H1 (cell line): ENCODE measurements around the gene CDS2. TPM values are rescaled to one million over a fixed set of nuclear protein-coding genes. Genes with fewer than 3 reads are reported as not detected.

Experiments
- CTCF ChIA-PET: fragments of 300-600 bp; sonication (Branson Sonifier 250); formaldehyde crosslinking; loops from one replicate; lab custom pipeline; 2021; ENCODE audit not compliant: partially characterized antibody; lab: Charles Lee
- POLR2A ChIA-PET: fragments of 300-600 bp; sonication (Branson Sonifier 250); formaldehyde crosslinking; loops from one replicate; lab custom pipeline; 2021; ENCODE audit warnings: inconsistent platforms; ENCODE audit not compliant: partially characterized antibody; lab: Charles Lee
- DNase-seq, 2 experiments: peaks; one replicate each; pipeline versions ENCODE4 v3.0.0 to v3.0.0-alpha.2; 2010 to 2022; ENCODE audit warnings: low spot score in 2 of 2, low read depth in 1 of 2, mixed read lengths in 1 of 2
- FAIRE-seq: peaks from 2 replicates; lab custom pipeline; 2011; peaks lifted over from hg19 to GRCh38; lab: Jason Lieb, UNC
- H2AFZ ChIP-seq: 2 replicates; pipeline ENCODE4 v1.8.1; 2012; ENCODE audit warnings: low read length, inconsistent platforms
- H2AK5ac ChIP-seq: 2 replicates; pipeline ENCODE4 v1.6.1; 2013; ENCODE audit warnings: low read depth, low read length
- H2BK120ac ChIP-seq: replicated peaks from 2 replicates; pipeline ENCODE3; 2013; ENCODE audit warnings: low read depth, low read length, inconsistent platforms
- H2BK12ac ChIP-seq: 2 replicates; pipeline ENCODE4 v1.6.1; 2013; ENCODE audit warnings: low read depth, low read length
- H2BK15ac ChIP-seq: 2 replicates; pipeline ENCODE4 v1.6.1; 2013; ENCODE audit warnings: low read length
- H2BK20ac ChIP-seq: 2 replicates; pipeline ENCODE4 v1.6.1; 2013; ENCODE audit warnings: low read length
- H2BK5ac ChIP-seq: 2 replicates; pipeline ENCODE4 v1.6.1; 2013; ENCODE audit warnings: low read depth, low read length
- H3K14ac ChIP-seq: 2 replicates; pipeline ENCODE4 v1.6.1; 2013; ENCODE audit warnings: inconsistent platforms; ENCODE audit not compliant: insufficient read length
- H3K18ac ChIP-seq: 2 replicates; pipeline ENCODE4 v1.6.1; 2013; ENCODE audit warnings: low read length; ENCODE audit errors: extremely low read depth
- H3K23ac ChIP-seq: 2 replicates; pipeline ENCODE4 v1.6.1; 2013; ENCODE audit warnings: inconsistent platforms; ENCODE audit not compliant: insufficient read length
- H3K23me2 ChIP-seq: 2 replicates; pipeline ENCODE4 v1.6.1; 2013; ENCODE audit warnings: low read depth, low read length
- H3K27ac ChIP-seq: 2 replicates; pipeline ENCODE4 v1.6.1; 2011; ENCODE audit warnings: low read depth, low read length, inconsistent platforms
- H3K27me3 ChIP-seq, 4 experiments: replicated peaks in 1 of 4; 1 replicate in 1 of 4; 2 replicates in 3 of 4; pipeline versions ENCODE4 v1.6.1 to v1.8.1; 2011 to 2013; ENCODE audit warnings: low read length in 3 of 4, mild to moderate bottlenecking in 3 of 4, inconsistent platforms in 2 of 4, mixed read lengths in 2 of 4, moderate library complexity in 1 of 4; ENCODE audit not compliant: control insufficient read depth in 3 of 4, insufficient read depth in 3 of 4; ENCODE audit errors: extremely low read depth in 1 of 4
- H3K36me3 ChIP-seq, 4 experiments: 2 replicates each; pipeline versions ENCODE4 v1.6.1 to v1.8.1; 2011 to 2013; ENCODE audit warnings: mild to moderate bottlenecking in 4 of 4, low read length in 3 of 4, moderate library complexity in 2 of 4, control low read depth in 1 of 4, inconsistent platforms in 1 of 4; ENCODE audit not compliant: insufficient read depth in 4 of 4, control insufficient read depth in 2 of 4
- H3K4ac ChIP-seq: replicated peaks from 2 replicates; pipeline ENCODE3; 2013; ENCODE audit warnings: low read length, low read depth, mixed read lengths, inconsistent platforms; ENCODE audit not compliant: insufficient read length
- H3K4me1 ChIP-seq, 4 experiments: replicated peaks in 1 of 4; 1 replicate in 1 of 4; 2 replicates in 3 of 4; pipeline versions ENCODE4 v1.6.1 to v1.8.1; 2011 to 2013; ENCODE audit warnings: low read length in 3 of 4, inconsistent platforms in 2 of 4, mixed read lengths in 1 of 4; ENCODE audit not compliant: insufficient read depth in 4 of 4, control insufficient read depth in 3 of 4
- H3K4me2 ChIP-seq, 2 experiments: 2 replicates each; pipeline versions ENCODE4 v1.6.1 to v1.8.1; 2011 to 2013; ENCODE audit warnings: low read depth in 2 of 2, low read length in 2 of 2, control low read depth in 1 of 2, inconsistent platforms in 1 of 2, mild to moderate bottlenecking in 1 of 2; ENCODE audit not compliant: insufficient read depth in 1 of 2
- H3K4me3 ChIP-seq, 4 experiments: fragments of 200-600, 300-600 bp in 1 of 4; sonication (generic), shearing (Covaris generic), sonication (Bioruptor Twin) in 1 of 4; 2 replicates each; pipeline versions ENCODE4 v1.5.1 to v1.8.1; 2011 to 2016; ENCODE audit warnings: low read length in 4 of 4, low read depth in 3 of 4, control low read depth in 2 of 4, inconsistent platforms in 2 of 4, mild to moderate bottlenecking in 2 of 4, mixed read lengths in 1 of 4, moderate library complexity in 1 of 4; ENCODE audit not compliant: insufficient read depth in 2 of 4; ENCODE audit errors: extremely low read depth in 1 of 4
- H3K56ac ChIP-seq: replicated peaks from 2 replicates; pipeline ENCODE3; 2013; ENCODE audit warnings: low read depth, mild to moderate bottlenecking, mixed read lengths, low read length, inconsistent platforms; ENCODE audit not compliant: insufficient read length
- H3K79me1 ChIP-seq: 2 replicates; pipeline ENCODE4 v1.6.1; 2013; ENCODE audit warnings: low read depth, low read length, control low read depth
- H3K79me2 ChIP-seq, 2 experiments: 2 replicates each; pipeline versions ENCODE4 v1.6.1 to v1.8.1; 2012 to 2013; ENCODE audit warnings: low read length in 2 of 2, mild to moderate bottlenecking in 2 of 2, inconsistent platforms in 1 of 2; ENCODE audit not compliant: insufficient read depth in 2 of 2, control insufficient read depth in 1 of 2
- H3K9ac ChIP-seq, 4 experiments: replicated peaks in 1 of 4; 1 replicate in 1 of 4; 2 replicates in 3 of 4; pipeline versions ENCODE4 v1.6.1 to v1.8.1; 2011 to 2013; ENCODE audit warnings: low read depth in 3 of 4, low read length in 3 of 4, control low read depth in 2 of 4, mild to moderate bottlenecking in 2 of 4, moderate library complexity in 2 of 4, inconsistent platforms in 1 of 4; ENCODE audit errors: extremely low read depth in 1 of 4
- H3K9me3 ChIP-seq, 2 experiments: 2 replicates each; pipeline versions ENCODE4 v1.6.1 to v1.8.1; 2012 to 2013; ENCODE audit warnings: mild to moderate bottlenecking in 2 of 2, moderate library complexity in 2 of 2, control low read depth in 1 of 2, inconsistent platforms in 1 of 2, low read depth in 1 of 2, low read length in 1 of 2, mixed read lengths in 1 of 2; ENCODE audit not compliant: insufficient read depth in 2 of 2
- H4K20me1 ChIP-seq, 2 experiments: replicated peaks in 1 of 2; 2 replicates each; pipeline versions ENCODE3 to v1.8.1; 2011 to 2013; ENCODE audit warnings: inconsistent platforms in 2 of 2, low read length in 2 of 2, mild to moderate bottlenecking in 1 of 2; ENCODE audit not compliant: insufficient read depth in 2 of 2, control insufficient read depth in 1 of 2
- H4K5ac ChIP-seq: 2 replicates; pipeline ENCODE4 v1.6.1; 2013; ENCODE audit warnings: low read length, low read depth, mixed read lengths, inconsistent platforms; ENCODE audit not compliant: insufficient read length
- H4K8ac ChIP-seq: 2 replicates; pipeline ENCODE4 v1.8.0; 2013; ENCODE audit warnings: mild to moderate bottlenecking, moderate library complexity, low read length, inconsistent platforms; ENCODE audit not compliant: insufficient read depth; ENCODE audit errors: extremely low read depth
- H4K91ac ChIP-seq: replicated peaks from 2 replicates; pipeline ENCODE3; 2013; ENCODE audit warnings: low read length, mixed read lengths, inconsistent platforms; ENCODE audit not compliant: insufficient read length
- ASH2L ChIP-seq: fragments of 200-600, 300-600 bp; sonication (generic); IDR thresholded peaks from one replicate; pipeline ENCODE4 v1.7.1; 2017; ENCODE audit warnings: low read length
- HDAC6 ChIP-seq: IDR thresholded peaks from one replicate; pipeline ENCODE4 v1.7.1; 2012; ENCODE audit warnings: low read depth, mild to moderate bottlenecking, inconsistent platforms, low read length, moderate library complexity
- SIN3A ChIP-seq, 2 experiments: IDR thresholded peaks in 1 of 2; conservative IDR thresholded peaks in 1 of 2; 2 replicates each; pipeline ENCODE4 v1.6.1; 2011 to 2012; ENCODE audit warnings: low read length in 2 of 2, improper control_type of control experiment in 1 of 2, low read depth in 1 of 2, mild to moderate bottlenecking in 1 of 2
- WGBS, 2 experiments: shearing (Covaris generic) in 1 of 2; methylation state at CpG; one replicate each; pipeline versions ENCODE4 v1.1.6 to v1.1.7; 2013 to 2015; ENCODE audit warnings: low lambda C conversion rate in 2 of 2, mixed read lengths in 2 of 2, inconsistent platforms in 1 of 2, low coverage in 1 of 2, missing lambda C conversion rate in 1 of 2; ENCODE audit not compliant: insufficient replicate concordance in 2 of 2, insufficient coverage in 1 of 2, insufficient read length in 1 of 2; ENCODE audit errors: extremely low coverage in 1 of 2, missing lambda C conversion rate in 1 of 2; 5-methylcytosine and 5-hydroxymethylcytosine counted together
- polyA plus RNA-seq, 7 experiments: library from polyadenylated mRNA; depleted of rRNA in 3 of 7; stranded (reverse) in 5 of 7; unstranded in 2 of 7; fragments of >200 nt in 5 of 7; fragments of 200-250 nt in 2 of 7; gene quantifications; 1 replicate in 5 of 7; 2 replicates in 1 of 7; 4 replicates in 1 of 7; pipeline versions ENCODE4 v1.2.1 to v1.2.3, GENCODE V29; 2011 to 2013; ENCODE audit warnings: missing spikeins in 2 of 7, mixed read lengths in 2 of 7
- total RNA-seq: library from RNA; stranded (reverse); fragmentation: NEBNext Ultra II Directional; extraction: Animal tissue kit (Norgen Biotek cat#: 25700); gene quantifications from 2 replicates; pipeline ENCODE4 v1.2.1, GENCODE V29; 2021

The CDS2 gene
- total and polyA plus RNA-seq, 2 of the 8 experiments (the other 6 are each of a cell fraction or from before 2014, with no cell fraction given): 54.0 to 56.2 TPM

DNA sequence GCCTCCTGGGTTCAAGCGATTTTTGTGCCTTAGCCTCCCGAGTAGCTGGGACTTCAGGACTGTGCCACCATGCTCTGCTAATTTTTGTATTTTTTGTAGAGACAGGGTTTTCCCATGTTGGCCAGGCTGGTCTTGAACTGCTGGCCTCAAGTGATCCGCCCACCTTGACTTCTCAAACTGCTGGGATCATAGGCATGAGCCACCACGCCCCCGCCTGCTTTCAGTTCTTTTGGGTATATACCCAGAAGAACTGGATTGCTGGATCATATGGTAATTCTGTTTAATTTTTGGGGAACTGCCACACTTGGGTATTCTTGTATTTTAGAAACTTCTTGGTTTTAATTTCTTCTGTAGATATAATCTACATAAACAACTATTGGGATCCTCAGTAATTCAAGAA is 17.0 kb downstream of the CDS2 start:
- H3K4me3 ChIP-seq: no peak overlapping the region
- POLR2A ChIA-PET: no interaction called here
- no peak for TF ChIP-seq ASH2L
- TF ChIP-seq SIN3A (conservative IDR thresholded peaks at IDR 0.05 in 1 of 2, IDR thresholded peaks at IDR 0.05 in 1 of 2; ENCODE audit: low read depth in 1 of 2, low read length in 2 of 2): no peak
- no peak for TF ChIP-seq HDAC6

More for the DNA sequence above, 17.0 kb downstream of the CDS2 start:
- Histone ChIP-seq H4K20me1 (peaks cover 7 to 9% of the 10 kb centered on the region in 2 experiments), H3K36me3 (no peaks in the 10 kb centered on the region), H3K27ac (no peak overlapping the region), H3K23ac (no peak overlapping the region), H3K18ac (no peak overlapping the region), H4K8ac (no peak overlapping the region), H3K9ac (no peak overlapping the region), H3K79me2 (peaks cover 2 to 75% of the 10 kb centered on the region in 2 experiments; a peak in 3 of 4 replicates), H3K4me1 (no peaks in the 10 kb centered on the region), H3K23me2 (no peaks in the 10 kb centered on the region), H3K9me3 (no peaks in the 10 kb centered on the region), H3K27me3 (no peaks in the 10 kb centered on the region), H3K79me1 (peaks cover 9% of the 10 kb centered on the region), H2BK15ac (no peak overlapping the region), H2BK12ac (no peak overlapping the region), H4K5ac (no peak overlapping the region), H3K14ac (no peak overlapping the region), H3K56ac (no peak overlapping the region), H4K91ac (no peak overlapping the region), H2AK5ac (no peak overlapping the region), H2BK5ac (no peak overlapping the region), H2BK120ac (no peak overlapping the region), H2BK20ac (no peak overlapping the region), H2AFZ (no peak overlapping the region), H3K4me2 (no peak overlapping the region), H3K4ac (no peak overlapping the region)
- FAIRE-seq (no peak), DNase-seq (no peak)
- WGBS, 2 experiments: 95% methylated on average over 5 of the region's 5 CpGs; no CpG with 5 or more reads in 1 of the 2 experiments
- CTCF ChIA-PET: no interaction called here
